HG02885 (cell line): ENCODE measurements around the gene NSL1.
A peak's percentile ranks its signal among the peaks of the same experiment; 100 is the strongest.
"Not testable (repeated sequence)": the region's sequence is repeated elsewhere in the genome, so short reads cannot be mapped to it uniquely, and the experiment has no call there.

Experiments used
- ATAC-seq: cut with Tn5 transposase; IDR thresholded peaks from one replicate; pipeline ENCODE4 v1.9.1; 2021; ENCODE audit warnings: mild to moderate bottlenecking; ENCODE audit not compliant: unreplicated experiment, poor library complexity

NSL1 gene

DNA sequence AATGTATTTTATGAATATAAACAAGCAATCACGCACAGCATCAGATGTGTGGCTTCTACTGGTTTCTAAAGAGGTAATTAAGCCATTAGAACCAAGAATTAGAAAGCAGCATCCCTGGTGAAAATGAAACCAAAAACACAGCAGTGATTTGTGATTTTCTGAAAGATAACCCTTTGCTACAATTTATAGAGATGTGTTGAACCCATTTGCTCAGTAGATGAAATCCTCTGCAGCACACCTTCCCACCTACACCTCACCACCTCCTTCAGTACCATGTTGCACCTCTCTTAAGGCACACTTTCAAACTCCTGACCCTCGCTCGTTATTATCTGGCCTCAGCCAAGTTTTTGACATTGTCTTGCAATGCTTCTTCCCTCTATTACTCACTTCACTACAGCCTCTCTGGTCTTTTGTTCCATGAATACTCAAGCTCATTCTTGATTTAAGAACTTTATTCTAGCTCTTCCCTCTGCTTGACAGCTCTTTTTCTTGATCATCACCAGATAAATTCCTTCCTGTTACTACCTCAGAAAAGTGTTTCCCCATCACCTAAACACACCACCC is 38.6 kb downstream of the NSL1 start:
- ATAC-seq, result peak; percentile 37

DNA sequence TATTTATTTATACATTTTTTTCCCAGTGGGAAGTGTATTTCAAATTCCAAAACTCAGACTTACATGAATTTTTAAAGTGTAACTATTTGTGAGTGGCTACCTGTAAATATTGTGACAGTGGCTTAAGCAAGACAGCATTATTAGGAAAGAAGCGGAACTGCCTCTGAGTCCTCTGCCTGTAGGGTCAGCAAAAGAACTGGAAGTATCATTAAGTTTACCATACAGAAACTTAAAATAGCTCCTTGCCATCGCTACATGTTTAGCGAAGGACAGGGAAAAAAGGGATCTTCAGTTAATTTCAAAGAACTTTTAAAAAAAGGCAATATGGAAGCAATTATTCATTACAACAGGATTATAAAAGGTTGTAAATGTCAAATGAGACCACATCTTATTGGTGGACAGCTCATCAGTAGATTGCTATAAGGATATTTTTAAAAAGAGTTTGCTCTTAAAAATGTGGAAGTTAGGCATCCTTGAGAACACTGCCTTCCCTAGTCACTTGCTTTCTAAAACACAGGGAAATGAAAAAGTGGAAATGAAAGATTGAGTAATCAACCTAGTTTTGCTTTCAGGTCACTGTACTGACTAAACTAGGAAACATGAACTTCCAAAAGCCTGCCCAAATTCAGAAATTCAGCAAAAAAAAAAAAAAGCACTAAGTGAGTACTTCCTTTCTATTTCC is 39.2 kb downstream of the NSL1 start:
- ATAC-seq, result peak; percentile 42

GRCh38 chr1:212749821-212750535 is 41.6 kb downstream of the NSL1 start:
- no peak for ATAC-seq

DNA sequence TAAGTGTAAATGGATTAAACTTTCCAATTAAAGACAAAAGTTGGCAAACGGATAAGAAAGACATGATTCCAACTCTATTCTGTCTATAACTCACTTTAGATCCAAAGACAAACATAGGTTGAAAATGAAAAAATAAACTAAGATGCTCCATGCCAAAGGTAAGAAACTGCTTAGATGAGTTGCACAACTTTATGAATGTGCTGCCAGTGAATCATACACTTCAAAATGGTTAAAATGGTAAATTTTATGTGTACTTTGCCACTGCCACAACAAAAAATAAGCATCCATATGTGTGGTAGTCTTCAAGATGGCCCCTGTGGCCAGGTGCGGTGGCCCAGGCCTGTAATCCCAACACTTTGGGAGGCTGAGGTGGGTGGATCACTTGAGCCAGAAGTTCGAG is 45.0 kb downstream of the NSL1 start:
- ATAC-seq, result no peak

- ATAC-seq, result no peak
Measured at GRCh38 chr1:212745303-212745702, 46.3 kb downstream of the NSL1 start.

GRCh38 chr1:212743901-212744475 is 47.6 kb downstream of the NSL1 start:
- no peak for ATAC-seq

GRCh38 chr1:212738330-212738729 is 53.2 kb downstream of the NSL1 start:
- ATAC-seq, result no peak

GRCh38 chr1:212737559-212737958 is 54.0 kb downstream of the NSL1 start:
- ATAC-seq, result no peak

GRCh38 chr1:212733109-212733508 is 58.5 kb downstream of the NSL1 start:
- ATAC-seq, result no peak

DNA sequence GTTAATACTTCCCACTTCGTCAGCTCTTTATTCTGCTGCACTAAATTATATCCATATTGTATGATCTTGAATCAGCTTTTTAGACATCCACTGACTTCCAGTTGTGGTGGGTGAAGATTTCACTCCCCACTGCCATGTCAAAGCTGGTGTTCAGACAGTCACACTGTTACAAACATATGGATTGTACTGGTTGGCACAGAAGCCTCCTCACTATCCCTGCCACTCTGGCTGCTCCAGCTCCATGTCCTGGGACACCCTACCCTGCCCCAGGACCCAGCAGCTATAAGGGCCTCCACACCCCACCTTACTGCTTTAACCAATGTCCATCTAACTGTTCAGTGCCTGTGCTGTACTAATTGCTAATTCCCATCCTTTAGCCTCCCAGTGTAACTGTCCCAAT is 59.9 kb downstream of the NSL1 start:
- ATAC-seq, result no peak

GRCh38 chr1:212728606-212729005 is 63.0 kb downstream of the NSL1 start:
- no peak for ATAC-seq

- ATAC-seq, result no peak
Measured at GRCh38 chr1:212727386-212728181, 64.0 kb downstream of the NSL1 start.

DNA sequence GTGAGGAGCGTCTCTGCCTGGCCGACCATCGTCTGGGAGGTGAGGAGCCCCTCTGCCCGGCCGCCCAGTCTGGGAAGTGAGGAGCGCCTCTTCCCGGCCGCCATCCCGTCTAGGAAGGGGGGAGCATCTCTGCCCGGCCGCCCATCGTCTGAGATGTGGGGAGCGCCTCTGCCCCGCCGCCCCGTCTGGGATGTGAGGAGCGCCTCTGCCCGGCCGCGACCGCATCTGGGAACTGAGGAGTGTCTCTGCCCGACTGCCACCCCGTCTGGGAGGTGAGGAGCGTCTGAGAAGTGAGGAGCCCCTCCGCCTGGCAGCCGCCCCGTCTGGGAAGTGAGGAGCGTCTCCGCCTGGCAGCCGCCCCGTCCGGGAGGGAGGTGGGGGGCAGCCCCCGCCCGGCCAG is 66.9 kb downstream of the NSL1 start:
- not testable (repeated sequence) for ATAC-seq

- no peak for ATAC-seq
Measured at GRCh38 chr1:212722270-212722957, 69.2 kb downstream of the NSL1 start.

GRCh38 chr1:212721388-212722247 is 70.0 kb downstream of the NSL1 start:
- ATAC-seq, result peak; percentile 46

GRCh38 chr1:212719633-212720032 is 71.9 kb downstream of the NSL1 start:
- ATAC-seq, result no peak

DNA sequence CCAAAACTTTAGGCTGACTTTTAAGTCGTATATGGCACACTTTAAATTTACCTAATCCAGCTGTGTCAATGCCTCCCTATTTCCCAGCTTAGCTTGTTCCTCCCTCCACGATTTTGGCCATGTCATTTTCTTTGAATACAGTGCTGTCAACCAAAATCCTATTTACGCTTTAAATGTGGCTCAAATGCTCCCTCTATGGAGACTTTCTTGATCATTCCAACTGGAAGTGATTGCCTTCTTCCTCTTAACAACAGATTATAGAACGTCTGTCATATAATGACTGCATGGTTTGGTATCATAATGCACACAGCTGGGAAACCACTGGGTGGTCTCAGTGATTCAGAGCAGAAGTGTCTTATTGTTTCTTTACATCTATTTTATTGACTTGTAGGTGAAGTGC is 73.1 kb downstream of the NSL1 start:
- ATAC-seq, result no peak

GRCh38 chr1:212716161-212716560 is 75.4 kb downstream of the NSL1 start:
- ATAC-seq, result no peak
